ENCODE data around the gene MT1H. TPM values are rescaled to one million over a fixed set of nuclear protein-coding genes. Genes with fewer than 3 reads are reported as not detected.

The MT1H gene
- total RNA-seq, 1 donor, result not detected

- Histone ChIP-seq H3K36me3 (ENCODE audit: insufficient read depth, low read length) (no peaks in the 10 kb centered on the region), H3K4me3 (ENCODE audit: insufficient read depth, low read length) (no peak overlapping the region), H3K27me3 (ENCODE audit: insufficient read depth, low read length) (no peaks in the 10 kb centered on the region), H3K4me1 (ENCODE audit: insufficient read depth, low read length) (peaks cover 13% of the 10 kb centered on the region), H2AFZ (ENCODE audit: low read length) (no peak overlapping the region), H3K27ac (ENCODE audit: low read depth, low read length) (no peak overlapping the region), H3K79me2 (ENCODE audit: insufficient read depth, low read length) (peaks cover 17% of the 10 kb centered on the region), H3K9me3 (ENCODE audit: low read depth, low read length) (no peaks in the 10 kb centered on the region), H3K4me2 (ENCODE audit: insufficient read depth, low read length) (no peak overlapping the region), H4K20me1 (ENCODE audit: insufficient read depth, low read length) (peaks cover 4% of the 10 kb centered on the region)
- no peak for DNase-seq (ENCODE audit: insufficient read length, low spot score, missing footprints)
- TF ChIP-seq, protein P1, sequence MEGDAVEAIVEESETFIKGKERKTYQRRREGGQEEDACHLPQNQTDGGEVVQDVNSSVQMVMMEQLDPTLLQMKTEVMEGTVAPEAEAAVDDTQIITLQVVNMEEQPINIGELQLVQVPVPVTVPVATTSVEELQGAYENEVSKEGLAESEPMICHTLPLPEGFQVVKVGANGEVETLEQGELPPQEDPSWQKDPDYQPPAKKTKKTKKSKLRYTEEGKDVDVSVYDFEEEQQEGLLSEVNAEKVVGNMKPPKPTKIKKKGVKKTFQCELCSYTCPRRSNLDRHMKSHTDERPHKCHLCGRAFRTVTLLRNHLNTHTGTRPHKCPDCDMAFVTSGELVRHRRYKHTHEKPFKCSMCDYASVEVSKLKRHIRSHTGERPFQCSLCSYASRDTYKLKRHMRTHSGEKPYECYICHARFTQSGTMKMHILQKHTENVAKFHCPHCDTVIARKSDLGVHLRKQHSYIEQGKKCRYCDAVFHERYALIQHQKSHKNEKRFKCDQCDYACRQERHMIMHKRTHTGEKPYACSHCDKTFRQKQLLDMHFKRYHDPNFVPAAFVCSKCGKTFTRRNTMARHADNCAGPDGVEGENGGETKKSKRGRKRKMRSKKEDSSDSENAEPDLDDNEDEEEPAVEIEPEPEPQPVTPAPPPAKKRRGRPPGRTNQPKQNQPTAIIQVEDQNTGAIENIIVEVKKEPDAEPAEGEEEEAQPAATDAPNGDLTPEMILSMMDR (IDR thresholded peaks at IDR 0.05; ENCODE audit: extremely low read depth, low read depth, low read length), result no peak
Measured at GRCh38 chr16:56623637-56624036, 46.0 kb upstream of the MT1H start.

GRCh38 chr16:56625140-56625942 lies 44.3 kb upstream of the MT1H start, which contains the start of gene MT1E:
TSS of gene MT1E (plus strand) at chr16:56625781. CDS start at chr16:56625852, 71 bp downstream.
- TF ChIP-seq, protein P1 (IDR thresholded peaks at IDR 0.05; ENCODE audit: extremely low read depth, low read depth, low read length), result no peak
- peaks cover 13% of the 10 kb centered on the region for H3K4me1 ChIP-seq (ENCODE audit: insufficient read depth, low read length)

DNA sequence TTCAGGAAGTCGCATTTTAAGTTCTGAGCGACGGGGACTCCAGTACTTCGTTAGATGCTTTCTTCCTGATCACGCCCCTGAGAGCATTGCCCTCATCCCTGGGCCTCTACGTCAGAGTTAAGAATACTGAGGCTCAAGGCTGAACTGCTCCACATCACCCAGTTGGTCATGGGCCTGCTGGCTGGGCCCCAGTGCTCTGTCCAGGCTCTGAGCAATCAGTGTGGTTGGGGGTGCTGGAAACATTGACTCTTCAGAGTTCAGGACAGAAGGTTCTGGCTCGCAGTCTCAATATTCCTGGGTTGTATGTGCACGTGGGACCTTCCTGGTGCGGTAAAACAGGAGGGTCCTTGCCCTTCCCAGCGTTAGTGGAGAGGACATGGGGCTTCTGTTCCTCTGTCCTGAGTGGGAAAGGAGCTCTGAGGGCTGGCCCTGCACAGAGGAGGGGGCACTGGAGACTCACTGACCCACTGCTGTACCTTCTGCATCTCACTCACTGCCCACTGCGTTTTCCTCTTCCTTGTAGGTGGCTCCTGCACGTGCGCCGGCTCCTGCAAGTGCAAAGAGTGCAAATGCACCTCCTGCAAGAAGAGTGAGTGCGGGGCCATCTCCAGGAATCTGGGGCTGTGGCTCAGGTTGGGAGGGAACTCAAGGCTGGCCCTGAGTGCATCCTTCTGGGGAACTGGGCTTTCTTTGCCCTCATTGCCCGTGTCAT lies 43.5 kb upstream of the MT1H start:
- H2AFZ ChIP-seq (ENCODE audit: low read length), result peak overlapping the region; percentile 87
- H3K4me1 ChIP-seq (ENCODE audit: insufficient read depth, low read length), result peaks cover 13% of the 10 kb centered on the region
- peak; percentile 96 for DNase-seq (ENCODE audit: insufficient read length, low spot score, missing footprints)
- no peaks in the 10 kb centered on the region for H3K27me3 ChIP-seq (ENCODE audit: insufficient read depth, low read length)
- H3K4me2 ChIP-seq (ENCODE audit: insufficient read depth, low read length), result peak overlapping the region; percentile 97
- H3K9me3 ChIP-seq (ENCODE audit: low read depth, low read length), result no peaks in the 10 kb centered on the region
- peaks cover 4% of the 10 kb centered on the region for H4K20me1 ChIP-seq (ENCODE audit: insufficient read depth, low read length)
- H3K36me3 ChIP-seq (ENCODE audit: insufficient read depth, low read length), result no peaks in the 10 kb centered on the region
- H3K4me3 ChIP-seq (ENCODE audit: insufficient read depth, low read length), result peak overlapping the region; percentile 86
- peak overlapping the region; percentile 97 for H3K27ac ChIP-seq (ENCODE audit: low read depth, low read length)
- TF ChIP-seq, protein P1 (IDR thresholded peaks at IDR 0.05; ENCODE audit: extremely low read depth, low read depth, low read length), result no peak
- peaks cover 17% of the 10 kb centered on the region for H3K79me2 ChIP-seq (ENCODE audit: insufficient read depth, low read length)

More at GRCh38 chr16:56625140-56625942, 44.3 kb upstream of the MT1H start, which contains the start of gene MT1E:
- Histone ChIP-seq H4K20me1 (ENCODE audit: insufficient read depth, low read length) (peaks cover 4% of the 10 kb centered on the region), H3K9me3 (ENCODE audit: low read depth, low read length) (no peaks in the 10 kb centered on the region), H3K36me3 (ENCODE audit: insufficient read depth, low read length) (no peaks in the 10 kb centered on the region), H3K27me3 (ENCODE audit: insufficient read depth, low read length) (no peaks in the 10 kb centered on the region), H3K4me3 (ENCODE audit: insufficient read depth, low read length) (peak within 1 kb of the TSS; percentile 86), H2AFZ (ENCODE audit: low read length) (peak within 1 kb of the TSS; percentile 95), H3K27ac (ENCODE audit: low read depth, low read length) (peak within 1 kb of the TSS; percentile 97), H3K4me2 (ENCODE audit: insufficient read depth, low read length) (peak within 1 kb of the TSS; percentile 97), H3K79me2 (ENCODE audit: insufficient read depth, low read length) (peaks cover 17% of the 10 kb centered on the region)
- DNase-seq (ENCODE audit: insufficient read length, low spot score, missing footprints), result peak; percentile 98

DNA sequence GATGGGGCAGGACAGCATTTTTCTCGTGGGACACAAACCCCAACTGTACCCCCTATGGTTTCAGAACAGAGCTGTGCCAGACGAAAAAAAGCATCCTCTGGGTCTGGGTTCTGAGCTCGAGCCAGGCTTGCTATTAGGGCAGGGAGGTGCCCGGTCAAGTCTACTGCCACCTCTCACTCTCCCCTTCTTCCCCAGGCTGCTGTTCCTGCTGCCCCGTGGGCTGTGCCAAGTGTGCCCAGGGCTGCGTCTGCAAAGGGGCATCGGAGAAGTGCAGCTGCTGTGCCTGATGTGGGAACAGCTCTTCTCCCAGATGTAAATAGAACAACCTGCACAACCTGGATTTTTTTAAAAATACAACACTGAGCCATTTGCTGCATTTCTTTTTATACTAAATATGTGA lies 42.9 kb upstream of the MT1H start:
- Histone ChIP-seq H3K4me2 (ENCODE audit: insufficient read depth, low read length) (peak overlapping the region; percentile 97), H3K9me3 (ENCODE audit: low read depth, low read length) (no peaks in the 10 kb centered on the region), H3K36me3 (ENCODE audit: insufficient read depth, low read length) (no peaks in the 10 kb centered on the region), H3K27me3 (ENCODE audit: insufficient read depth, low read length) (no peaks in the 10 kb centered on the region), H2AFZ (ENCODE audit: low read length) (no peak overlapping the region), H3K27ac (ENCODE audit: low read depth, low read length) (peak overlapping the region; percentile 97), H3K4me1 (ENCODE audit: insufficient read depth, low read length) (peaks cover 14% of the 10 kb centered on the region), H3K4me3 (ENCODE audit: insufficient read depth, low read length) (peak overlapping the region; percentile 86), H3K79me2 (ENCODE audit: insufficient read depth, low read length) (peaks cover 17% of the 10 kb centered on the region), H4K20me1 (ENCODE audit: insufficient read depth, low read length) (peaks cover 4% of the 10 kb centered on the region)
- TF ChIP-seq, protein P1 (IDR thresholded peaks at IDR 0.05; ENCODE audit: extremely low read depth, low read depth, low read length), result no peak
- no peak for DNase-seq (ENCODE audit: insufficient read length, low spot score, missing footprints)

Data from osteoblast (primary cell).